HepG2 (cell line): Measurements from ENCODE around the gene OR4E1. TPM values are rescaled to one million over a fixed set of nuclear protein-coding genes. Genes with fewer than 3 reads are reported as not detected.

Experiments
- ATAC-seq: fragments of 200-7000 bp; cut with Tn5 transposase; 3 replicates; pipeline ENCODE4 v1.9.1; 2020; ENCODE audit warnings: mild to moderate bottlenecking, moderate library complexity
- BruUV-seq: library from RNA; stranded (reverse); fragments of 400-500 nt; replicated peaks from 2 replicates; lab custom pipeline; 2021; lab: Mats Ljungman, UMichigan
- CTCF ChIA-PET: fragments of 300-600 bp; formaldehyde crosslinking; extraction: SDS; loops from one replicate; lab custom pipeline; 2021; ENCODE audit warnings: low total read pairs, inconsistent platforms, low intra/inter-chr PET ratio; lab: Yijun Ruan, JAX
- POLR2A ChIA-PET: fragments of 350-600 bp; sonication (Branson Sonifier 250); formaldehyde crosslinking; loops from one replicate; lab custom pipeline; 2020; ENCODE audit warnings: antibody characterized with exemption, inconsistent platforms; lab: Yijun Ruan, JAX
- DNase-seq: peaks from one replicate; pipeline ENCODE4 v3.0.0-alpha.2; 2015; ENCODE audit warnings: low spot score
- FAIRE-seq: peaks from 3 replicates; lab custom pipeline; 2011; peaks lifted over from hg19 to GRCh38; lab: Jason Lieb, UNC
- H2AFZ ChIP-seq: one replicate; pipeline ENCODE4 v1.6.1; 2011; ENCODE audit warnings: low read length, inconsistent platforms
- H3K27ac ChIP-seq: fragments of 300-600 bp; 3 replicates; pipeline ENCODE4 v1.8.0; 2011; ENCODE audit warnings: mixed run types, mild to moderate bottlenecking, mixed read lengths, low read length, inconsistent platforms; ENCODE audit not compliant: insufficient read depth; ENCODE audit errors: extremely low read length
- H3K27me3 ChIP-seq, 2 experiments: fragments of 200-600 bp in 1 of 2; 2 replicates in 1 of 2; 3 replicates in 1 of 2; pipeline versions ENCODE4 v1.6.0 to v1.8.0; 2011; ENCODE audit warnings: low read length in 2 of 2, mild to moderate bottlenecking in 2 of 2, moderate library complexity in 2 of 2, inconsistent platforms in 1 of 2; ENCODE audit not compliant: insufficient read depth in 2 of 2, control insufficient read depth in 1 of 2
- H3K36me3 ChIP-seq, 2 experiments: fragments of 200-600 bp in 1 of 2; replicated peaks in 1 of 2; 2 replicates in 1 of 2; 3 replicates in 1 of 2; pipeline versions ENCODE4 v1.5.1 to v1.8.0; 2011; ENCODE audit warnings: low read length in 2 of 2, inconsistent platforms in 1 of 2; ENCODE audit not compliant: insufficient read depth in 2 of 2, control insufficient read depth in 1 of 2
- H3K4me1 ChIP-seq: 2 replicates; pipeline ENCODE4 v1.5.1; 2012; ENCODE audit warnings: low read length, inconsistent platforms; ENCODE audit not compliant: insufficient read depth
- H3K4me2 ChIP-seq: 2 replicates; pipeline ENCODE4 v1.6.0; 2011; ENCODE audit warnings: low read depth, low read length, inconsistent platforms
- H3K4me3 ChIP-seq, 3 experiments: fragments of 200-600 bp in 1 of 3; sonication (generic), shearing (Covaris generic) in 1 of 3; replicated peaks in 1 of 3; 2 replicates each; pipeline ENCODE4 v1.5.1; 2011 to 2016; ENCODE audit warnings: low read length in 3 of 3, inconsistent platforms in 2 of 3, low read depth in 2 of 3, mild to moderate bottlenecking in 2 of 3, control low read depth in 1 of 3, mixed read lengths in 1 of 3; ENCODE audit not compliant: insufficient read depth in 1 of 3
- H3K79me2 ChIP-seq: one replicate; pipeline ENCODE4 v1.6.1; 2011; ENCODE audit warnings: low read length, inconsistent platforms; ENCODE audit not compliant: insufficient read depth
- H3K9ac ChIP-seq: 2 replicates; pipeline ENCODE4 v1.6.0; 2011; ENCODE audit warnings: mild to moderate bottlenecking, low read depth, low read length, inconsistent platforms; ENCODE audit not compliant: insufficient read depth
- H3K9me3 ChIP-seq: 2 replicates; pipeline ENCODE4 v1.5.1; 2012; ENCODE audit warnings: mild to moderate bottlenecking, low read length
- H4K20me1 ChIP-seq: 2 replicates; pipeline ENCODE4 v1.6.0; 2011; ENCODE audit warnings: inconsistent platforms, mild to moderate bottlenecking, low read length, moderate library complexity; ENCODE audit not compliant: insufficient read depth
- FOXJ3 ChIP-seq: sonication (generic); formaldehyde crosslinking; IDR thresholded peaks from 2 replicates; pipeline ENCODE4 v1.4.0; 2020; ENCODE audit warnings: missing genetic modification reagents, mild to moderate bottlenecking, borderline replicate concordance
- HOXA3 ChIP-seq: sonication (generic); formaldehyde crosslinking; IDR thresholded peaks from 2 replicates; pipeline ENCODE4 v1.5.0; 2020; ENCODE audit warnings: missing genetic modification reagents
- MIER3 ChIP-seq: IDR thresholded peaks from 2 replicates; pipeline ENCODE4 v1.6.1; 2016; ENCODE audit warnings: missing compliant biosample characterization, borderline replicate concordance
- PPARG ChIP-seq: conservative IDR thresholded peaks from 2 replicates; pipeline ENCODE4 v1.6.1; 2016; ENCODE audit warnings: missing biosample characterization, missing genetic modification reagents
- SP1 ChIP-seq, 2 experiments: fragments of 450-650 bp in 1 of 2; sonication (generic) in 1 of 2; formaldehyde crosslinking in 1 of 2; IDR thresholded peaks; 2 replicates each; pipeline versions ENCODE4 v1.4.0 to v1.6.1; 2016 to 2020; ENCODE audit warnings: missing genetic modification reagents in 1 of 2
- ZNF780A ChIP-seq: sonication (generic); formaldehyde crosslinking; IDR thresholded peaks from 2 replicates; pipeline ENCODE4 v1.8.0; 2022; ENCODE audit warnings: mild to moderate bottlenecking, missing genetic modification reagents, moderate library complexity
- ZNF792 ChIP-seq: IDR thresholded peaks from 2 replicates; pipeline ENCODE4 v1.6.1; 2016
- ZSCAN20 ChIP-seq: sonication (generic); formaldehyde crosslinking; IDR thresholded peaks from 2 replicates; pipeline ENCODE4 v1.4.0; 2020; ENCODE audit warnings: missing genetic modification reagents, mild to moderate bottlenecking, borderline replicate concordance
- whole genome bisulfite sequencing: methylation state at CpG from one replicate; pipeline ENCODE4 v1.1.6; 2017; ENCODE audit warnings: low lambda C conversion rate; 5-methylcytosine and 5-hydroxymethylcytosine counted together
- in situ Hi-C: cut with HindIII; loops from 2 replicates; pipeline ENCODE4 v1.10.0; 2017; ENCODE audit warnings: low pct_unique_long_range_greater_than_20kb; ENCODE audit not compliant: extremely low pct_ligation_motif_present
- intact Hi-C: fragments of 100-400 bp; cut with micrococcal nuclease; formaldehyde crosslinking; loops from one replicate; pipeline ENCODE4 v1.10.0; 2022; ENCODE audit not compliant: unreplicated experiment
- polyA plus RNA-seq, 8 experiments: library from polyadenylated mRNA; depleted of rRNA in 3 of 8; stranded (reverse) in 7 of 8; unstranded in 1 of 8; fragments of >200 nt; fragmentation: Illumina TruSeq in 4 of 8; extraction: Trizol in 4 of 8; gene quantifications; 2 replicates each; pipeline versions ENCODE4 v1.2.1 to v1.2.3, GENCODE V29; 2011 to 2016; ENCODE audit warnings: low read depth in 4 of 8, missing spikeins in 1 of 8, mixed read lengths in 1 of 8; ENCODE audit not compliant: insufficient read depth in 1 of 8
- total RNA-seq, 5 experiments: library from RNA; depleted of rRNA; stranded (reverse); fragments of >200 nt; fragmentation: Illumina TruSeq; extraction: Trizol; gene quantifications; 2 replicates each; pipeline ENCODE4 v1.2.3, GENCODE V29; 2016; ENCODE audit warnings: low read depth in 1 of 5
- TF ChIP-seq, protein P1 (sequence below): fragments of 450-650 bp; IDR thresholded peaks from 2 replicates; pipeline ENCODE4 v1.6.1; 2016

The OR4E1 gene
- total and polyA plus RNA-seq, 2 of the 13 experiments (the other 11 are each of a cell fraction or from before 2014, with no cell fraction given): not detected

DNA sequence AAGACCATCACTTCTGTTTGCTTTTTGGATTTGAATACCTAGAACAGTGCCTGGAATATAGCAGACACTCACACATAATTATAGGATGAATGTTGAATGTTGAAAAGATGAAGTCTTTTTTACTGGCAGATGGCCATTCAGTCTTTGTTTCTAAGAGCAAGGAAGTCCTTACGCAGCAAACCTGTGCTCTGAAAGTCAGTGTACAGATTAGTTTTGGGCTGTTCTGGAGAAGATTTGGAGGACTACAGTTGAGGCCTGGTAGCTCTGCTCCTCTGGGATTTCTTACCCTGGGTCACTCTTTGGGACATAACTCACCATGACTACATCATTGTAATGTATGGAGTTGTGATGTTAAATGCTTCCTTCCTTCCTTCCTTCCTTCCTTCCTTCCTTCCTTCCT, 16.6 kb downstream of the OR4E1 start (continued):
- TF ChIP-seq ZSCAN20 (CRISPR knock-in tag) (no peak), MIER3 (CRISPR knock-in tag) (no peak), FOXJ3 (CRISPR knock-in tag) (no peak), ZNF792 (CRISPR knock-in tag) (no peak), HOXA3 (CRISPR knock-in tag) (no peak), SP1 (IDR thresholded peaks at IDR 0.05) (no peak), SP1 (CRISPR knock-in tag; IDR thresholded peaks at IDR 0.05) (no peak), ZNF780A (CRISPR knock-in tag) (no peak)

DNA sequence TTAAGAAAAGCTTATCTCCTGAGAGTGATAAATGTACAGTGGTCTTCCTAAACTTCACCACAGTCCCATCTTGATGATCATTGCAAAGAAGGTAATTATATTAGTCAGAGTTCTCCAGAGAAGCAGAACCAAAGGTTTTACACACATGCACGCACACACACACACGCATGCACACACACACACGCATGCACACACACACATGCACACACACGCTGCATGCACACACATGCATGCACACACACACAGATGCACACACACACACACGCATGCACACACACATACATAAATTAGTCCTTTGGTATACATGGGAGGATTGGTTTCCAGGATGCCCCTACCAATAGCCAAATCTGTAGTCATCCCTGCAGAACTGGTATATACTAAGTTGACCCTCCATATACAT, 19.4 kb downstream of the OR4E1 start:
- POLR2A ChIA-PET: no interaction called here
- Histone ChIP-seq H4K20me1 (no peaks in the 10 kb centered on the region), H2AFZ (no peak overlapping the region), H3K4me1 (no peaks in the 10 kb centered on the region), H3K27me3 (no peaks in the 10 kb centered on the region; a peak in 1 of 5 replicates), H3K4me3 (no peak overlapping the region), H3K9me3 (no peaks in the 10 kb centered on the region), H3K36me3 (no peaks in the 10 kb centered on the region)
- in situ Hi-C loops: no loop called here
- DNase-seq: no peak
- TF ChIP-seq, protein P1, sequence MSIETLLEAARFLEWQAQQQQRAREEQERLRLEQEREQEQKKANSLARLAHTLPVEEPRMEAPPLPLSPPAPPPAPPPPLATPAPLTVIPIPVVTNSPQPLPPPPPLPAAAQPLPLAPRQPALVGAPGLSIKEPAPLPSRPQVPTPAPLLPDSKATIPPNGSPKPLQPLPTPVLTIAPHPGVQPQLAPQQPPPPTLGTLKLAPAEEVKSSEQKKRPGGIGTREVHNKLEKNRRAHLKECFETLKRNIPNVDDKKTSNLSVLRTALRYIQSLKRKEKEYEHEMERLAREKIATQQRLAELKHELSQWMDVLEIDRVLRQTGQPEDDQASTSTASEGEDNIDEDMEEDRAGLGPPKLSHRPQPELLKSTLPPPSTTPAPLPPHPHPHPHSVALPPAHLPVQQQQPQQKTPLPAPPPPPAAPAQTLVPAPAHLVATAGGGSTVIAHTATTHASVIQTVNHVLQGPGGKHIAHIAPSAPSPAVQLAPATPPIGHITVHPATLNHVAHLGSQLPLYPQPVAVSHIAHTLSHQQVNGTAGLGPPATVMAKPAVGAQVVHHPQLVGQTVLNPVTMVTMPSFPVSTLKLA: peak; percentile 58; the same call in 1 of the 2 replicates
- TF ChIP-seq PPARG: no peak
- TF ChIP-seq, all 625 proteins: peak for 1
- CTCF ChIA-PET: no interaction called here
- no TSS peak for BruUV-seq
- ATAC-seq: no peak
- Histone ChIP-seq H3K27ac (no peak overlapping the region), H3K79me2 (no peaks in the 10 kb centered on the region), H3K9ac (no peak overlapping the region), H3K4me2 (no peak overlapping the region)
- FAIRE-seq: no peak
- intact Hi-C loops: no loop called here
- 46% methylated on average over 5 of the region's 5 CpGs for WGBS
